HEK293 (cell line): ENCODE measurements around the gene NCOR1.

Experiments used
- HOXD13 ChIP-seq: sonication (generic); formaldehyde crosslinking; IDR thresholded peaks from 2 replicates; pipeline ENCODE4 v1.8.0; 2022; ENCODE audit warnings: missing genetic modification reagents, borderline replicate concordance
- ZBTB21 ChIP-seq: fragments of 450-650 bp; formaldehyde crosslinking; IDR thresholded peaks from 2 replicates; pipeline ENCODE4 v1.5.1; 2017; ENCODE audit warnings: missing biosample characterization, missing genetic modification characterization
- ZFP37 ChIP-seq: fragments of 450-650 bp; formaldehyde crosslinking; IDR thresholded peaks from 2 replicates; pipeline ENCODE4 v1.5.1; 2016; ENCODE audit warnings: missing biosample characterization, missing genetic modification characterization
- ZNF239 ChIP-seq: fragments of 450-650 bp; formaldehyde crosslinking; IDR thresholded peaks from 2 replicates; pipeline ENCODE4 v1.5.1; 2016; ENCODE audit warnings: missing biosample characterization, missing genetic modification characterization
- ZNF416 ChIP-seq: fragments of 450-650 bp; formaldehyde crosslinking; IDR thresholded peaks from 2 replicates; pipeline ENCODE4 v1.5.1; 2016; ENCODE audit warnings: missing biosample characterization, missing genetic modification characterization
- ZNF501 ChIP-seq: fragments of 450-650 bp; formaldehyde crosslinking; IDR thresholded peaks from 2 replicates; pipeline ENCODE4 v1.5.1; 2016; ENCODE audit warnings: missing biosample characterization, missing genetic modification characterization
- ZNF529 ChIP-seq: fragments of 450-650 bp; formaldehyde crosslinking; IDR thresholded peaks from 2 replicates; pipeline ENCODE4 v1.5.1; 2017; ENCODE audit warnings: missing genetic modification characterization, missing biosample characterization; ENCODE audit not compliant: insufficient replicate concordance
- TF ChIP-seq, protein P1 (sequence below): fragments of 450-650 bp; formaldehyde crosslinking; IDR thresholded peaks from 2 replicates; pipeline ENCODE4 v1.5.1; 2017; ENCODE audit warnings: missing biosample characterization, missing genetic modification characterization
- TF ChIP-seq, protein P2 (sequence below): fragments of 450-650 bp; formaldehyde crosslinking; IDR thresholded peaks from 2 replicates; pipeline ENCODE4 v1.5.1; 2016; ENCODE audit warnings: missing biosample characterization, missing genetic modification characterization
- TF ChIP-seq, protein P3 (sequence below): fragments of 450-650 bp; formaldehyde crosslinking; conservative IDR thresholded peaks from 2 replicates; pipeline ENCODE4 v1.5.1; 2016; ENCODE audit warnings: low read depth, missing biosample characterization, missing genetic modification characterization
- TF ChIP-seq, protein P4 (sequence below): fragments of 450-650 bp; formaldehyde crosslinking; IDR thresholded peaks from 2 replicates; pipeline ENCODE4 v1.5.1; 2016; ENCODE audit warnings: missing biosample characterization, missing genetic modification characterization
- TF ChIP-seq, protein P5 (sequence below): fragments of 450-650 bp; formaldehyde crosslinking; IDR thresholded peaks from 2 replicates; pipeline ENCODE4 v1.5.1; 2016; ENCODE audit warnings: missing biosample characterization, missing genetic modification characterization
- TF ChIP-seq, protein P6 (sequence below): sonication (generic); formaldehyde crosslinking; IDR thresholded peaks from 2 replicates; pipeline ENCODE4 v1.8.1; 2022; ENCODE audit warnings: mild to moderate bottlenecking, moderate library complexity, missing genetic modification reagents

DNA sequence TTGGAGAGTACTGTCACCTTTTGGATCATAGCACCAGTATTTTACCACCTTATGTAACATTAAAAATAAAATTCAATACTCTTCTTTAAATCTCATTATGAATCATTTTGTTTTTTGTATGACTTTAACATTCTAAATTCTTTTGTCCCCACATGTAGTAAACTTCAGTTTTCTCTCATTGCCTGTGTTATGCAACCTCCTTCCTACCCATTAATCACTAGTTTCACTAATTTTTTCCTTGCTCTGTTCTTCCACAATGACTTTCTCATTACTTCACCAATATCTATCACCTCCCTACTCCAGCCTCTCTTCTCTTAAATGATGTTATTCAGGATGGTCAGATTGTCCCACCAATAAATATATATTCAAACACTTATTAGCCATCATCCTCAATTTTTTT is 147.0 kb downstream of the NCOR1 start:
- TF ChIP-seq, protein P1, sequence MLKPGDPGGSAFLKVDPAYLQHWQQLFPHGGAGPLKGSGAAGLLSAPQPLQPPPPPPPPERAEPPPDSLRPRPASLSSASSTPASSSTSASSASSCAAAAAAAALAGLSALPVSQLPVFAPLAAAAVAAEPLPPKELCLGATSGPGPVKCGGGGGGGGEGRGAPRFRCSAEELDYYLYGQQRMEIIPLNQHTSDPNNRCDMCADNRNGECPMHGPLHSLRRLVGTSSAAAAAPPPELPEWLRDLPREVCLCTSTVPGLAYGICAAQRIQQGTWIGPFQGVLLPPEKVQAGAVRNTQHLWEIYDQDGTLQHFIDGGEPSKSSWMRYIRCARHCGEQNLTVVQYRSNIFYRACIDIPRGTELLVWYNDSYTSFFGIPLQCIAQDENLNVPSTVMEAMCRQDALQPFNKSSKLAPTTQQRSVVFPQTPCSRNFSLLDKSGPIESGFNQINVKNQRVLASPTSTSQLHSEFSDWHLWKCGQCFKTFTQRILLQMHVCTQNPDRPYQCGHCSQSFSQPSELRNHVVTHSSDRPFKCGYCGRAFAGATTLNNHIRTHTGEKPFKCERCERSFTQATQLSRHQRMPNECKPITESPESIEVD (tag by site-specific recombination) = no peak
- TF ChIP-seq ZNF416 (tag by site-specific recombination) (no peak), ZBTB21 (no peak), ZNF529 (tag by site-specific recombination) (no peak), ZNF239 (tag by site-specific recombination) (no peak), HOXD13 (CRISPR knock-in tag) (no peak), ZNF501 (tag by site-specific recombination) (no peak), ZFP37 (tag by site-specific recombination) (no peak)
- TF ChIP-seq, protein P2, sequence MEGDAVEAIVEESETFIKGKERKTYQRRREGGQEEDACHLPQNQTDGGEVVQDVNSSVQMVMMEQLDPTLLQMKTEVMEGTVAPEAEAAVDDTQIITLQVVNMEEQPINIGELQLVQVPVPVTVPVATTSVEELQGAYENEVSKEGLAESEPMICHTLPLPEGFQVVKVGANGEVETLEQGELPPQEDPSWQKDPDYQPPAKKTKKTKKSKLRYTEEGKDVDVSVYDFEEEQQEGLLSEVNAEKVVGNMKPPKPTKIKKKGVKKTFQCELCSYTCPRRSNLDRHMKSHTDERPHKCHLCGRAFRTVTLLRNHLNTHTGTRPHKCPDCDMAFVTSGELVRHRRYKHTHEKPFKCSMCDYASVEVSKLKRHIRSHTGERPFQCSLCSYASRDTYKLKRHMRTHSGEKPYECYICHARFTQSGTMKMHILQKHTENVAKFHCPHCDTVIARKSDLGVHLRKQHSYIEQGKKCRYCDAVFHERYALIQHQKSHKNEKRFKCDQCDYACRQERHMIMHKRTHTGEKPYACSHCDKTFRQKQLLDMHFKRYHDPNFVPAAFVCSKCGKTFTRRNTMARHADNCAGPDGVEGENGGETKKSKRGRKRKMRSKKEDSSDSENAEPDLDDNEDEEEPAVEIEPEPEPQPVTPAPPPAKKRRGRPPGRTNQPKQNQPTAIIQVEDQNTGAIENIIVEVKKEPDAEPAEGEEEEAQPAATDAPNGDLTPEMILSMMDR (tag by site-specific recombination) = no peak
- TF ChIP-seq, protein P3, sequence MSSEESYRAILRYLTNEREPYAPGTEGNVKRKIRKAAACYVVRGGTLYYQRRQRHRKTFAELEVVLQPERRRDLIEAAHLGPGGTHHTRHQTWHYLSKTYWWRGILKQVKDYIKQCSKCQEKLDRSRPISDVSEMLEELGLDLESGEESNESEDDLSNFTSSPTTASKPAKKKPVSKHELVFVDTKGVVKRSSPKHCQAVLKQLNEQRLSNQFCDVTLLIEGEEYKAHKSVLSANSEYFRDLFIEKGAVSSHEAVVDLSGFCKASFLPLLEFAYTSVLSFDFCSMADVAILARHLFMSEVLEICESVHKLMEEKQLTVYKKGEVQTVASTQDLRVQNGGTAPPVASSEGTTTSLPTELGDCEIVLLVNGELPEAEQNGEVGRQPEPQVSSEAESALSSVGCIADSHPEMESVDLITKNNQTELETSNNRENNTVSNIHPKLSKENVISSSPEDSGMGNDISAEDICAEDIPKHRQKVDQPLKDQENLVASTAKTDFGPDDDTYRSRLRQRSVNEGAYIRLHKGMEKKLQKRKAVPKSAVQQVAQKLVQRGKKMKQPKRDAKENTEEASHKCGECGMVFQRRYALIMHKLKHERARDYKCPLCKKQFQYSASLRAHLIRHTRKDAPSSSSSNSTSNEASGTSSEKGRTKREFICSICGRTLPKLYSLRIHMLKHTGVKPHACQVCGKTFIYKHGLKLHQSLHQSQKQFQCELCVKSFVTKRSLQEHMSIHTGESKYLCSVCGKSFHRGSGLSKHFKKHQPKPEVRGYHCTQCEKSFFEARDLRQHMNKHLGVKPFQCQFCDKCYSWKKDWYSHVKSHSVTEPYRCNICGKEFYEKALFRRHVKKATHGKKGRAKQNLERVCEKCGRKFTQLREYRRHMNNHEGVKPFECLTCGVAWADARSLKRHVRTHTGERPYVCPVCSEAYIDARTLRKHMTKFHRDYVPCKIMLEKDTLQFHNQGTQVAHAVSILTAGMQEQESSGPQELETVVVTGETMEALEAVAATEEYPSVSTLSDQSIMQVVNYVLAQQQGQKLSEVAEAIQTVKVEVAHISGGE (tag by site-specific recombination) = no peak
- TF ChIP-seq, protein P4, sequence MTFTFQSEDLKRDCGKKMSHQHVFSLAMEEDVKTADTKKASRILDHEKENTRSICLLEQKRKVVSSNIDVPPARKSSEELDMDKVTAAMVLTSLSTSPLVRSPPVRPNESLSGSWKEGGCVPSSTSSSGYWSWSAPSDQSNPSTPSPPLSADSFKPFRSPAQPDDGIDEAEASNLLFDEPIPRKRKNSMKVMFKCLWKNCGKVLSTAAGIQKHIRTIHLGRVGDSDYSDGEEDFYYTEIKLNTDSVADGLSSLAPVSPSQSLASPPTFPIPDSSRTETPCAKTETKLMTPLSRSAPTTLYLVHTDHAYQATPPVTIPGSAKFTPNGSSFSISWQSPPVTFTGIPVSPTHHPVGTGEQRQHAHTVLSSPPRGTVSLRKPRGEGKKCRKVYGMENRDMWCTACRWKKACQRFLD (tag by site-specific recombination) = no peak
- TF ChIP-seq, protein P5, sequence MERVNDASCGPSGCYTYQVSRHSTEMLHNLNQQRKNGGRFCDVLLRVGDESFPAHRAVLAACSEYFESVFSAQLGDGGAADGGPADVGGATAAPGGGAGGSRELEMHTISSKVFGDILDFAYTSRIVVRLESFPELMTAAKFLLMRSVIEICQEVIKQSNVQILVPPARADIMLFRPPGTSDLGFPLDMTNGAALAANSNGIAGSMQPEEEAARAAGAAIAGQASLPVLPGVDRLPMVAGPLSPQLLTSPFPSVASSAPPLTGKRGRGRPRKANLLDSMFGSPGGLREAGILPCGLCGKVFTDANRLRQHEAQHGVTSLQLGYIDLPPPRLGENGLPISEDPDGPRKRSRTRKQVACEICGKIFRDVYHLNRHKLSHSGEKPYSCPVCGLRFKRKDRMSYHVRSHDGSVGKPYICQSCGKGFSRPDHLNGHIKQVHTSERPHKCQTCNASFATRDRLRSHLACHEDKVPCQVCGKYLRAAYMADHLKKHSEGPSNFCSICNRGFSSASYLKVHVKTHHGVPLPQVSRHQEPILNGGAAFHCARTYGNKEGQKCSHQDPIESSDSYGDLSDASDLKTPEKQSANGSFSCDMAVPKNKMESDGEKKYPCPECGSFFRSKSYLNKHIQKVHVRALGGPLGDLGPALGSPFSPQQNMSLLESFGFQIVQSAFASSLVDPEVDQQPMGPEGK (tag by site-specific recombination) = no peak
- TF ChIP-seq, protein P6, sequence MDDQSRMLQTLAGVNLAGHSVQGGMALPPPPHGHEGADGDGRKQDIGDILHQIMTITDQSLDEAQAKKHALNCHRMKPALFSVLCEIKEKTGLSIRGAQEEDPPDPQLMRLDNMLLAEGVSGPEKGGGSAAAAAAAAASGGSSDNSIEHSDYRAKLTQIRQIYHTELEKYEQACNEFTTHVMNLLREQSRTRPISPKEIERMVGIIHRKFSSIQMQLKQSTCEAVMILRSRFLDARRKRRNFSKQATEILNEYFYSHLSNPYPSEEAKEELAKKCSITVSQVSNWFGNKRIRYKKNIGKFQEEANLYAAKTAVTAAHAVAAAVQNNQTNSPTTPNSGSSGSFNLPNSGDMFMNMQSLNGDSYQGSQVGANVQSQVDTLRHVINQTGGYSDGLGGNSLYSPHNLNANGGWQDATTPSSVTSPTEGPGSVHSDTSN (CRISPR knock-in tag) = no peak
